OCI-LY7 (cell line): ENCODE results near the gene RARS2. TPM values are rescaled to one million over a fixed set of nuclear protein-coding genes. Genes with fewer than 3 reads are reported as not detected.

Experiments
- BruUV-seq: library from RNA; stranded (reverse); fragments of 400-500 nt; replicated peaks from 2 replicates; lab custom pipeline; 2021; lab: Mats Ljungman, UMichigan
- CTCF ChIA-PET: fragments of 300-600 bp; sonication (Branson Sonifier 250); formaldehyde crosslinking; loops from one replicate; lab custom pipeline; 2022; ENCODE audit warnings: antibody characterized with exemption; ENCODE audit not compliant: unreplicated experiment; lab: Charles Lee
- POLR2A ChIA-PET: fragments of 300-600 bp; sonication (Branson Sonifier 250); formaldehyde crosslinking; loops from one replicate; lab custom pipeline; 2022; ENCODE audit warnings: antibody characterized with exemption; lab: Charles Lee
- DNase-seq: peaks from one replicate; pipeline ENCODE4 v3.0.0-alpha.2; 2015; ENCODE audit warnings: low spot score
- H2AFZ ChIP-seq: fragments of 200-600 bp; sonication (generic), shearing (Covaris generic); 2 replicates; pipeline ENCODE4 v1.6.1; 2014; ENCODE audit warnings: mild to moderate bottlenecking, antibody characterized with exemption, low read length, moderate library complexity
- H3K27ac ChIP-seq: fragments of 200-600 bp; sonication (generic); 2 replicates; pipeline ENCODE4 v1.5.1; 2014; ENCODE audit warnings: mixed run types, low read depth, mild to moderate bottlenecking, moderate library complexity, low read length, inconsistent platforms; ENCODE audit not compliant: poor library complexity, severe bottlenecking
- H3K36me3 ChIP-seq: fragments of 200-600 bp; sonication (generic); 2 replicates; pipeline ENCODE4 v1.6.1; 2014; ENCODE audit warnings: mild to moderate bottlenecking, antibody characterized with exemption, low read length, moderate library complexity, mixed read lengths; ENCODE audit not compliant: insufficient read depth
- H3K4me1 ChIP-seq: fragments of 200-600 bp; sonication (generic); 2 replicates; pipeline ENCODE4 v1.5.1; 2014; ENCODE audit warnings: mild to moderate bottlenecking, low read length; ENCODE audit not compliant: insufficient read depth, poor library complexity, severe bottlenecking
- H3K4me2 ChIP-seq: fragments of 200-600 bp; sonication (generic); 2 replicates; pipeline ENCODE4 v1.6.1; 2014; ENCODE audit warnings: mild to moderate bottlenecking, low read length
- H3K4me3 ChIP-seq: fragments of 200-600 bp; sonication (generic); 2 replicates; pipeline ENCODE4 v1.5.1; 2014; ENCODE audit warnings: mild to moderate bottlenecking, low read depth, low read length; ENCODE audit not compliant: poor library complexity, severe bottlenecking
- H3K79me2 ChIP-seq: fragments of 200-600 bp; sonication (generic); 2 replicates; pipeline ENCODE4 v1.6.1; 2016; ENCODE audit warnings: low read depth, mild to moderate bottlenecking, low read length, moderate library complexity, mixed read lengths; ENCODE audit not compliant: insufficient read depth
- H3K9me2 ChIP-seq: fragments of 200-600 bp; sonication (generic); 2 replicates; pipeline ENCODE4 v1.6.1; 2016; ENCODE audit warnings: mild to moderate bottlenecking, low read length, mixed read lengths; ENCODE audit not compliant: insufficient read depth
- H3K9me3 ChIP-seq: fragments of 200-600 bp; sonication (generic); 2 replicates; pipeline ENCODE4 v1.6.1; 2014; ENCODE audit warnings: mild to moderate bottlenecking, mixed run types, low read length, mixed read lengths
- H4K20me1 ChIP-seq: fragments of 200-600 bp; sonication (generic); 2 replicates; pipeline ENCODE4 v1.6.1; 2014; ENCODE audit warnings: mild to moderate bottlenecking, antibody characterized with exemption, low read length, moderate library complexity, mixed read lengths; ENCODE audit not compliant: insufficient read depth
- EZH2phosphoT487 ChIP-seq: fragments of 200-600 bp; sonication (generic); IDR thresholded peaks from 2 replicates; pipeline ENCODE4 v1.6.1; 2018; ENCODE audit warnings: low read depth, borderline replicate concordance, mild to moderate bottlenecking, mixed run types, antibody characterized with exemption, low read length, moderate library complexity, mixed read lengths
- intact Hi-C: fragments of 100-400 bp; cut with micrococcal nuclease; formaldehyde crosslinking; loops from one replicate; pipeline ENCODE4 v1.10.0; 2022; ENCODE audit not compliant: unreplicated experiment
- small RNA-seq: library from RNA; depleted of rRNA; stranded (forward); fragments of <200 nt; gene quantifications from one replicate; pipeline ENCODE3, GENCODE V24; 2014
- total RNA-seq, 2 experiments: library from RNA; depleted of rRNA in 1 of 2; stranded (reverse); fragments of >200 nt in 1 of 2; shearing (Covaris generic) in 1 of 2; gene quantifications; 2 replicates each; pipeline ENCODE4 v1.2.3, GENCODE V29; 2014 to 2022
- TF ChIP-seq, protein P1 (sequence below): fragments of 200-600 bp; sonication (generic); conservative IDR thresholded peaks from 2 replicates; pipeline ENCODE4 v1.5.1; 2014; ENCODE audit warnings: mild to moderate bottlenecking, antibody characterized with exemption, low read length, moderate library complexity, mixed read lengths

RARS2 gene
- total RNA-seq, 2 experiments from 2014 or later = 21.4 to 36.0 TPM

DNA sequence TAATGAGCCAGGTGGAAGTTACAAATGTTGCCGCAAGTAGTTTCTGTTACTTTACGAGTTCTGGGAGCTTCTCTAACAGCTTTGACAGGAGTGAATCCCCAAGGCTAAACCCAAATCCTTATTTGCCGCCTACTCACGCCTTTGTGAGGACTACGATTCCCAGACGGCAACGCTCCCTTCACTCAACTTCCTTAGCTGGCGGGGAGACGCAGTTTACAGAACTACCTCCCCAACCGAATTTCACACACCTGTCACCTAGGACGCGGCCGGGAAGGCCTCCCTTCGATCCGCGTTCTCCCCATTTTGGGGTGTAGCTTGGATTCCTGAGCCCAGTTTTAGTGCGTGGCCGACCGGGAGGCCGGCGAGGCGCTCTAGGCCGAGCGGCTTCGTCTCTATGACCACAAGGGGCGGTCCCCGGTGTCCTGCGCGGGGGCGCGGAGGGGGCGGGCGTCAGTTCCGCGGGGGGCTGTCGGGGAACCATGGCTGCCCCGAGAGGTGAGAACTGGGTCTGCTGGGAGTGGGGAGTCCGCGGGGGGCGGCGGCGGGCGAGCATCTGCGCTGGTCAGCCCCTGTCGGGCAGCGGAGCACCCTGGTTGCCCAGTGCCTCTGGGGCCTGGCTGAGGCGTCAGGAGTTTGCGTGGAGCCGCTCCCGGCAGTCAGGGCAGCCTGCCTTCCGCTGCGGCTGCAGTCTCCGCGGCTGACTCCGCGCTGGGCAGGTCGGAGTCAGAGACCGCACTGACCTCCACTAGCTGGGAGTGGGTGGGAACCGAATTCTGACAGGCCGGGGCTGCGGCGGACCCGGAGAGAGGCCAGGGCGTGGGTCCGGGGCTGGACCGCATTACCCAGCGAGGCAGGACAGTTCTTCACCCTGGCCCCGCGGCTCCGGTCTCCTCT, 117.0 kb downstream of the RARS2 start, which contains the start of gene SLC35A1:
Gene SLC35A1 (plus strand): TSS at position 450 of the 894 bp plus-strand sequence. CDS start 30 bp downstream, at position 480.
- Histone ChIP-seq H3K9me2 (no peaks in the 10 kb centered on the region), H3K36me3 (peaks cover 6% of the 10 kb centered on the region), H3K4me2 (peak within 1 kb of the TSS; percentile 81), H3K9me3 (no peaks in the 10 kb centered on the region), H3K4me1 (peaks cover 25% of the 10 kb centered on the region), H4K20me1 (peaks cover 5% of the 10 kb centered on the region; the same call in 1 of the 2 replicates), H3K27ac (peak within 1 kb of the TSS; percentile 35), H3K79me2 (peaks cover 38% of the 10 kb centered on the region), H2AFZ (peak within 1 kb of the TSS; percentile 94), H3K4me3 (peak within 1 kb of the TSS; percentile 74)
- ChIA-PET CTCF (no interaction called here), POLR2A (interaction anchor here (0.6 to 1.2 kb wide), 3 partner anchors 118 to 1279 kb away, joined by 3 read pairs; no protein-coding TSS in a partner anchor)
- BruUV-seq = no TSS peak
- intact Hi-C loops = loop anchor here (1.0 to 5.0 kb wide), 5 partner anchors 64 to 695 kb away; partner anchors contain the start of genes CNR1, SMIM8 and ZNF292
- DNase-seq = peak; percentile 86
- TF ChIP-seq, protein P1, sequence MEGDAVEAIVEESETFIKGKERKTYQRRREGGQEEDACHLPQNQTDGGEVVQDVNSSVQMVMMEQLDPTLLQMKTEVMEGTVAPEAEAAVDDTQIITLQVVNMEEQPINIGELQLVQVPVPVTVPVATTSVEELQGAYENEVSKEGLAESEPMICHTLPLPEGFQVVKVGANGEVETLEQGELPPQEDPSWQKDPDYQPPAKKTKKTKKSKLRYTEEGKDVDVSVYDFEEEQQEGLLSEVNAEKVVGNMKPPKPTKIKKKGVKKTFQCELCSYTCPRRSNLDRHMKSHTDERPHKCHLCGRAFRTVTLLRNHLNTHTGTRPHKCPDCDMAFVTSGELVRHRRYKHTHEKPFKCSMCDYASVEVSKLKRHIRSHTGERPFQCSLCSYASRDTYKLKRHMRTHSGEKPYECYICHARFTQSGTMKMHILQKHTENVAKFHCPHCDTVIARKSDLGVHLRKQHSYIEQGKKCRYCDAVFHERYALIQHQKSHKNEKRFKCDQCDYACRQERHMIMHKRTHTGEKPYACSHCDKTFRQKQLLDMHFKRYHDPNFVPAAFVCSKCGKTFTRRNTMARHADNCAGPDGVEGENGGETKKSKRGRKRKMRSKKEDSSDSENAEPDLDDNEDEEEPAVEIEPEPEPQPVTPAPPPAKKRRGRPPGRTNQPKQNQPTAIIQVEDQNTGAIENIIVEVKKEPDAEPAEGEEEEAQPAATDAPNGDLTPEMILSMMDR = 0 out of 2 replicates have a peak, but pooled peaks have one; percentile 27
- TF ChIP-seq EZH2phosphoT487 = no peak

DNA sequence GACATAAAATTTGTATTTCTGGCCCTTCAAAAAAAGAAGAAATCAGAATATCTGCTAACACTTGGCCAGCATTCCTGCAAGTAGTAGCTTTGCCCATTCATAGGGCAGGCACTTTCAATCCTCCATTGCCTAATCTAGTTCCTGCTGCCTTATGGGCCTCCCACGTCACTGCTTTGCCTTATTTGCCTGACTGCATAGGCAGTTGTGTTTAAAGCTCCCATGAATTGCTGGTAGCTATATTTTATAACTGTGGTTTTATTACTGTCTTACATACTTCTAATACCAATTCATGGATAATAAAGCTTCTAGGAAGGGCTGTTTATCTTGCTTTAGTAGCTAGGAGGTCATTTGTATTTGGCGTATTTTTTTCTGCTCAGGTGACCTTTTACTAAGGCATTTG, 124.7 kb downstream of the RARS2 start:
- Histone ChIP-seq H2AFZ (no peak overlapping the region), H4K20me1 (no peaks in the 10 kb centered on the region), H3K4me3 (no peak overlapping the region), H3K4me2 (no peak overlapping the region), H3K36me3 (no peaks in the 10 kb centered on the region), H3K4me1 (no peaks in the 10 kb centered on the region), H3K9me3 (no peaks in the 10 kb centered on the region), H3K9me2 (no peaks in the 10 kb centered on the region), H3K27ac (no peak overlapping the region), H3K79me2 (no peaks in the 10 kb centered on the region)
- intact Hi-C loops = no loop called here
- DNase-seq = no peak
- no TSS peak for BruUV-seq
- POLR2A ChIA-PET = interaction anchor here (0.6 kb wide), 1 partner anchor 156 kb away, joined by 3 read pairs; no protein-coding TSS in a partner anchor
- TF ChIP-seq EZH2phosphoT487 = no peak
- TF ChIP-seq, protein P1 = no peak
- CTCF ChIA-PET = no interaction called here

Small RNA genes lying within 50 kb of the gene (small RNA-seq; reads per million reads assigned to genes)
- not detected for gene RNU6-444P

Other genes with a start within 250 kb of the RARS2 start
- 1.4 and 7.2 TPM in 2 replicates for gene C6orf163, start 245.2 kb downstream of the RARS2 start, total RNA-seq (2014; rRNA removed; shearing (Covaris generic))
- gene C6orf163, start 245.2 kb downstream of the RARS2 start, total RNA-seq (2022) = 2.8 and 3.0 TPM in 2 replicates
- 0.19 TPM in 1 of 2 replicates, not detected in the other for gene CFAP206, start 182.0 kb downstream of the RARS2 start, total RNA-seq (2014; rRNA removed; shearing (Covaris generic))
- 0.32 TPM in 1 of 2 replicates, not detected in the other for gene CFAP206, start 182.0 kb downstream of the RARS2 start, total RNA-seq (2022)
- gene SLC35A1, start 117.0 kb downstream of the RARS2 start, total RNA-seq (2014; rRNA removed; shearing (Covaris generic)) = 17.0 and 17.2 TPM in 2 replicates
- gene SLC35A1, start 117.0 kb downstream of the RARS2 start, total RNA-seq (2022) = 21.2 and 22.4 TPM in 2 replicates
- gene ORC3, start 148 bp upstream of the RARS2 start, total RNA-seq (2014; rRNA removed; shearing (Covaris generic)) = 21.6 and 34.8 TPM in 2 replicates
- gene ORC3, start 148 bp upstream of the RARS2 start, total RNA-seq (2022) = 45.0 and 50.6 TPM in 2 replicates
- 70.3 and 70.4 TPM in 2 replicates for gene AKIRIN2, start 112.2 kb upstream of the RARS2 start, total RNA-seq (2014; rRNA removed; shearing (Covaris generic))
- gene AKIRIN2, start 112.2 kb upstream of the RARS2 start, total RNA-seq (2022) = 127 and 129 TPM in 2 replicates